Fibroblast of lung (primary cell): ENCODE results near the gene IKBKG.
A peak's percentile ranks its signal among the peaks of the same experiment; 100 is the strongest.

Source experiments
- CTCF ChIP-seq, 2 donors: IDR thresholded peaks in 1 of 2; conservative IDR thresholded peaks in 1 of 2; 1 replicate in 1 of 2; 2 replicates in 1 of 2; pipeline ENCODE4 v1.5.1; 2011 to 2012; ENCODE audit warnings: low read length in 2 of 2, control low read depth in 1 of 2, inconsistent platforms in 1 of 2, low read depth in 1 of 2, mild to moderate bottlenecking in 1 of 2
- EZH2 ChIP-seq: IDR thresholded peaks from 2 replicates; pipeline ENCODE4 v1.5.1; 2012; ENCODE audit warnings: low read length, control low read depth, mild to moderate bottlenecking; ENCODE audit errors: missing control alignments

- TF ChIP-seq CTCF (conservative IDR thresholded peaks at IDR 0.05 in 1 of 2, IDR thresholded peaks at IDR 0.05 in 1 of 2; ENCODE audit: low read depth in 1 of 2, low read length in 2 of 2): peak; percentile 75 to 76
- TF ChIP-seq EZH2: no peak
Observed at GRCh38 chrX:154534526-154535322, 12.7 kb upstream of the IKBKG start.
